ENCODE results near the gene SAA1.

SAA1 gene

GRCh38 chr11:18277565-18278271, 11.7 kb downstream of the SAA1 start:
- DNase-seq (ENCODE audit: low read depth): no peak
- no peak overlapping the region for H3K4me3 ChIP-seq (ENCODE audit: low read length)
- TF ChIP-seq CTCF (conservative IDR thresholded peaks at IDR 0.05; ENCODE audit: low read depth, low read length): no peak

- DNase-seq (ENCODE audit: low read depth): no peak
- no peak overlapping the region for H3K4me3 ChIP-seq (ENCODE audit: low read length)
These were observed 14.5 kb downstream of the SAA1 start for GRCh38 chr11:18280438-18281045.

GRCh38 chr11:18282626-18283025, 16.6 kb downstream of the SAA1 start:
- no peak for DNase-seq (ENCODE audit: low read depth)
- TF ChIP-seq CTCF (conservative IDR thresholded peaks at IDR 0.05; ENCODE audit: low read depth, low read length): no peak
- no peak overlapping the region for H3K4me3 ChIP-seq (ENCODE audit: low read length)

More at GRCh38 chr11:18280438-18281045, 14.5 kb downstream of the SAA1 start:
- no peak for TF ChIP-seq CTCF (conservative IDR thresholded peaks at IDR 0.05; ENCODE audit: low read depth, low read length)

GRCh38 chr11:18285841-18286240, 19.8 kb downstream of the SAA1 start:
- TF ChIP-seq CTCF (conservative IDR thresholded peaks at IDR 0.05; ENCODE audit: low read depth, low read length): no peak
- DNase-seq (ENCODE audit: low read depth): no peak
- no peak overlapping the region for H3K4me3 ChIP-seq (ENCODE audit: low read length)

- no peak for DNase-seq (ENCODE audit: low read depth)
- TF ChIP-seq CTCF (conservative IDR thresholded peaks at IDR 0.05; ENCODE audit: low read depth, low read length): no peak
These were observed 22.8 kb downstream of the SAA1 start for GRCh38 chr11:18288911-18289310.

GRCh38 chr11:18294862-18295261, 28.8 kb downstream of the SAA1 start:
- no peak for TF ChIP-seq CTCF (conservative IDR thresholded peaks at IDR 0.05; ENCODE audit: low read depth, low read length)
- H3K4me3 ChIP-seq (ENCODE audit: low read length): no peak overlapping the region
- no peak for DNase-seq (ENCODE audit: low read depth)

More at GRCh38 chr11:18288911-18289310, 22.8 kb downstream of the SAA1 start:
- H3K4me3 ChIP-seq (ENCODE audit: low read length): no peak overlapping the region

- no peak for TF ChIP-seq CTCF (conservative IDR thresholded peaks at IDR 0.05; ENCODE audit: low read depth, low read length)
- DNase-seq (ENCODE audit: low read depth): no peak
- no peak overlapping the region for H3K4me3 ChIP-seq (ENCODE audit: low read length)
These were observed 29.3 kb downstream of the SAA1 start for GRCh38 chr11:18295316-18295715.

All from retinal pigment epithelial cell (primary cell).